CD4-positive, alpha-beta T cell treated with Interleukin-4 for 1 hour (primary cell): ENCODE data around the gene SERPINF2.
"Not testable (repeated sequence)": the region's sequence is repeated elsewhere in the genome, so short reads cannot be mapped to it uniquely, and the experiment has no call there.

Experiments
- DNase-seq, 2 donors: peaks; one replicate each; pipeline ENCODE4 v3.0.0-alpha.2; 2020 to 2022

Gene SERPINF2

GRCh38 chr17:1736348-1737281, 6.1 kb upstream of the SERPINF2 start:
- DNase-seq, result peak in 1 of 2 donors; percentile 37

DNA sequence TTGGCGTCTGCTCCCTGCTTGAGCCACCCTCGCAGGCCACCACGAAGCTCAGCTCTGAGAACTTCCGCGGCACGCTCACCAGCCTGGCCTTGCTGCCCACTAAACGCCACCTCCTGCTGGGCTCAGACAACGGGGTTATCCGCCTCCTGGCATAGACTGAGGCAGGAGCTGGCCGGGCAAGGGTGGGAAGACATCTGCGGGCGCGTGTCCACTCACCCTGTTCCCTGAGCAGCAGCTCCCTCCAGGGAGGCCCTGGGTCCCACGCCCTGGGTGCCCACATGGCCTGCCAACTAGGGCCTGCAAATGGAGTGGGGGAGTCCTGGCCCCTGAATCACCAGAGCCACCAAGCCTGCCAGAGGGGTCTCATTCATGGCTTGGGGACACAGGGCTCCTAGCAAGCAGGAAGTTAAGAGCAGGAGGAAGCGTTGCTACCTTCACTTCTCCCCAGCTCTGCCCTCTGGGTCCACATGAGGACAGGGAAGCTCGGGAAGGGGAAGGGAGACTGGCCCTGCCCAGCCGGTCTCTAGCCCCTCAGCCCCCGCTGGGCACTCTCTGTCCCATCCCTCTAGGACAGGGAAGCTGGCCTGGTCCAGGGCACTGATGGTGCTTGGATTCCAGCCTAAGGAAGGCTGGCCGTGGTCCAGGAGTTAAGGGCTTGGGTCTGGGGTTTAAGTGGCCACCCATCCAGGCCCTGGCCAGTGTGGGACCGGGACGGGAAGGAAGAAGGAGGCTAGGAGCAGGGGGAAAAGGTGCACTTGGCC, 5.0 kb upstream of the SERPINF2 start:
- no peak for DNase-seq

- not testable (repeated sequence) for DNase-seq
Measured at GRCh38 chr17:1741899-1742298, 772 bp upstream of the SERPINF2 start.

GRCh38 chr17:1743088-1743439, 393 bp downstream of the SERPINF2 start:
- no peak for DNase-seq

GRCh38 chr17:1744551-1745512, 2.2 kb downstream of the SERPINF2 start:
- DNase-seq, result no peak

GRCh38 chr17:1745513-1746020, 2.9 kb downstream of the SERPINF2 start:
- no peak for DNase-seq

- no peak for DNase-seq
Measured at GRCh38 chr17:1746975-1747543, 4.4 kb downstream of the SERPINF2 start.

DNA sequence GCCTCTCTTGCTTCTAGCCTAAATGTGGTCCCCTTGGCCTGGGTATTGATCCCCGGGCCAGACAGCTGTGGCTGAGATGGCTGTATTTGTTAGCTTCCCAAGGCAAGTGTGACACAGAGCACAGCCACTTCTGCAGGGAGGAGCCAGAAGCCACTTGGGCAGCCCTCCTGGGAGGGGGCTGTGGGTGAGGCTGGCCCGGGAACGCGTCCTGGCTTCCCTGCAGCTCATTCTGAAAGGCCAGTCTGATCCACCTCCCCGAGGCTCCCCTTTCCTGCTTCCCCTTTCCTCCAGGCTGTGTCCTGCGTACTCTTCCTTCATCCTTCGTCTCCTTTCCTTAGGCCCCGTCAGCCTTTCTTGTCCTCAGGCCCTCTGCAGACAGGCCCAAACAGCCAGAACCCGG, 8.0 kb downstream of the SERPINF2 start:
- no peak for DNase-seq

- DNase-seq, result peak in 1 of 2 donors; percentile 27
Measured at GRCh38 chr17:1752425-1753262, 10.0 kb downstream of the SERPINF2 start.

- no peak for DNase-seq
Measured at GRCh38 chr17:1753767-1754429, 11.2 kb downstream of the SERPINF2 start.

GRCh38 chr17:1754430-1755112, 11.9 kb downstream of the SERPINF2 start:
- no peak for DNase-seq

DNA sequence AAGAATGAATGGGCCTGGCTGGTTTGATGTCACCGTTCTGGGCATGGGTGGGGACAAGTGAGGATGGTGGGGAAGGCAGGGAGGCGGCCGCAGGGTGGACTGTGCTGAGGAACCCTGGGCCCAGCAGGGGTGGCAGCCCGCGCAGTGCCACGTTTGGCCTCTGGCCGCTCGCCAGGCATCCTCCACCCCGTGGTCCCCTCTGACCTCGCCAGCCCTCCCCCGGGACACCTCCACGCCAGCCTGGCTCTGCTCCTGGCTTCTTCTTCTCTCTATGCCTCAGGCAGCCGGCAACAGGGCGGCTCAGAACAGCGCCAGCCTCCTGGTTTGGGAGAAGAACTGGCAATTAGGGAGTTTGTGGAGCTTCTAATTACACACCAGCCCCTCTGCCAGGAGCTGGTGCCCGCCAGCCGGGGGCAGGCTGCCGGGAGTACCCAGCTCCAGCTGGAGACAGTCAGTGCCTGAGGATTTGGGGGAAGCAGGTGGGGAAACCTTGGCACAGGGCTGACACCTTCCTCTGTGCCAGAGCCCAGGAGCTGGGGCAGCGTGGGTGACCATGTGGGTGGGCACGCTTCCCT, 12.7 kb downstream of the SERPINF2 start:
- no peak for DNase-seq

GRCh38 chr17:1755827-1756262, 13.2 kb downstream of the SERPINF2 start:
- no peak for DNase-seq

- peak in 1 of 2 donors; percentile 36 for DNase-seq
Measured at GRCh38 chr17:1758807-1759206, 16.1 kb downstream of the SERPINF2 start.

- no peak for DNase-seq
Measured at GRCh38 chr17:1759529-1759928, 16.9 kb downstream of the SERPINF2 start.

DNA sequence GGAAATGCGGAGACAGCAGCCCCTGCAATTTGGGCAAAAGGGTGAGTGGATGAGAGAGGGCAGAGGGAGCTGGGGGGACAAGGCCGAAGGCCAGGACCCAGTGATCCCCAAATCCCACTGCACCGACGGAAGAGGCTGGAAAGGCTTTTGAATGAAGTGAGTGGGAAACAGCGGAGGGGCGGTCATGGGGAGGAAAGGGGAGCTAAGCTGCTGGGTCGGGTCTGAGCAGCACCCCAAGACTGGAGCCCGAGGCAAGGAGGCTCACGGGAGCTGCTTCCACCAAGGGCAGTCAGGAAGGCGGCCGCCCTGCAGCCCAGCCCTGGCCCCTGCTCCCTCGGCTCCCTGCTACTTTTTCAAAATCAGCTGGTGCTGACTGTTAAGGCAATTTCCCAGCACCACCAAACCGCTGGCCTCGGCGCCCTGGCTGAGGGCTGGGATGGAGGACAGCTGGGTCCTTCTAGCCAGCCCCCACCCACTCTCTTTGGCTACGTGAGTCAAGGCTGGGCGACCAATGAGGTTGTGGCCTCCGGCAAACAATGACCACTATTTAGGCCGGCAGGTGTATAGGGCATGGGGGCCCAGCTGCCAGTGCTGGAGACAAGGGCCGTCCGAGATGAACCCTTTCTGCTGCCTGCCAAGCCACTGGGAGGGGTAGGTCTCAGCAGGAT, 19.7 kb downstream of the SERPINF2 start:
- DNase-seq, result no peak

DNA sequence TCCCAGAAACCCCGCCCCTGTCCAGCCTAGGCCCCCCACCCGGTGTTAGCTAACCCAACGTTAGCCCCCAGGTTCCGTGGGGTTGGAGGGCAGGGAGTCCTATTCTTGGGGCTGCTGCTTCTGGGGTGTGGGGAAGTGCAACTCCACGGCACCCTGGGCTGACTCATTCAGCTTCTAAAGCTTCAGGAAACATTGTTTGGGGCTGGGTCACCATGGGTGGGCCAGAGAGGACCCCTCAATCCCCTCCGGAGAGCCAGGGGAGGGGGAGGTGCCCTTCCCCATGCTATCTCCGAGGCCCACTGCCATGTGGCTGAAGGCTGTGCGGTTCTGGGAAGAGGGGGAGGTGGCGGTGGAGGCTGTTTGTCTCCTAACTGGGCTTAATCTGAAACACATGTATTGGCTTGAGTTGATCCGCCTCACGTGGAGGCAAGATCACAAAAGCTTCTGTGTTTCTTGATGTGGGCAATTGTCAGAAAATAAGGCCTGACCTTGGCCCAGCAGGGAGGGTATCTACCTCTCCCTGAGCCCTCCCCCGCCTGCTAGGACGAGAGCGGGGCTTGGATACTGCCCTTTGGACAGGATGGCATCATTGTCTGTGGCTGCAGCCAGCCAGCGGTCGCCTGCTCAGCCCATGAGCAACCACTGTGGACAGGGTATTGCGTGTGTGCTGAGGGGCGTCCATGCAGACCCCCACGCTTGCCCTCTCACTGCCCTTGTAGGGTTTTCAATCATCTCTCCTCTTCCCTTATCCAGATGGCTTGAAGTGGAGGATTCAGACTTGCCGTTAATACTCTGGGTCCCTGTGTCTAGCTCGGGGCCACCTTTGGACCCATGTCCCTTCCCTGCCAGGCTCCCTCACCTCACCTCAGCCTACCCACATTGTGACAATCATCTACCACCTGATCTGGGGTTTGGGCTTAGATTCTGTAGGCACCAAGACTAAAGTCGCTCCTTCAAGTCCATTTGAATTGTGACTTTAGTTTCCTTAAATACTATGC, 20.5 kb downstream of the SERPINF2 start:
- no peak for DNase-seq

- DNase-seq, result peak; percentile 65 to 79
Measured at GRCh38 chr17:1764284-1764683, 21.6 kb downstream of the SERPINF2 start.
